ENCODE results near the gene TERT.
"Not testable (repeated sequence)": the region's sequence is repeated elsewhere in the genome, so short reads cannot be mapped to it uniquely, and the experiment has no call there.

Gene TERT

GRCh38 chr5:1294206-1294834 lies 548 bp downstream of the TERT start:
- no peak for DNase-seq (ENCODE audit: low spot score)

- DNase-seq (ENCODE audit: low spot score): no peak
Observed at GRCh38 chr5:1293416-1294205, 1.3 kb downstream of the TERT start.

DNA sequence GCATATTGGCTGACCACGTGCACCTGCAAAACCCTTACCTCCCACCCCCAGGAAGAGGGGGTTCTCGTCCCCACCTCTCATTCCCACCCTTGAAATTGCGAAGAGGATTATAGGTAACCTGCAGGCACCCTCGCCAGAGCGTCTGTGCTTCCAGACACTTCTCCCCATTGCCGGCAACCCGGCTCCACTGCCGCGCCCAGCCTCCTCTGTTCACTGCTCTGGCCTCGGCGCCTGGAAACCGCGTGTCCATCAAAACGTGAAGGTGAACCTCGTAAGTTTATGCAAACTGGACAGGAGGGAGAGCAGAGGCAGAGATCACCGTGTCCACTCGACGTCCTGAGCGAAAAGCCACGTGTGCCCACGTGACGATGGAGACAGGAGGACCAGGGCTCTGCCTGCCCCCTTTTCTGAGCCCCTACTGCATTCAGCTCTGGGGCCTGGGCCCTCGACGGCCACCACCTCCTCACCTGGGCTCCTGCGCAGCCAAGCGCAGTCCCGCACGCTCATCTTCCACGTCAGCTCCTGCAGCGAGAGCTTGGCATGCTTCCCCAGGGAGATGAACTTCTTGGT lies 1.9 kb downstream of the TERT start:
- no peak for DNase-seq (ENCODE audit: low spot score)

DNA sequence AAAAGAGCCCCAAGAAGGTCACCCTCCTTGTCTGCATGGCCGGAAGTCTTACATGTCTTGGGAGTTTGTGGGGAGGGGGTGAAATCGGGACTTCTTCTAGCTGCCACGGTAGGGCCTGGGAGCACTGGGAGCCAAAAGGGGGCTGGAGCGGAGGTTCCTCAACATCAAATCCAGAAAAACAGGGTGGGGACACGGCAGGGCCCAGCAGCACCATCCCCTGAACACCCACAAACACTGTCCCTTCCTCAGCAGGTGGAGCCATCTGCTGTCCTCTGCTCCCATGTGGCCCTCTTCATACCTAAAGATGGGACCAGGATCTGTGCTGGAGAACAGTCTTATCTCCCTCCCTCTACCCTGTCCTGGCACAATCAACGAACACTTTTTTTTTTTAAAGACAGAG lies 2.7 kb downstream of the TERT start:
- no peak for DNase-seq (ENCODE audit: low spot score)

DNA sequence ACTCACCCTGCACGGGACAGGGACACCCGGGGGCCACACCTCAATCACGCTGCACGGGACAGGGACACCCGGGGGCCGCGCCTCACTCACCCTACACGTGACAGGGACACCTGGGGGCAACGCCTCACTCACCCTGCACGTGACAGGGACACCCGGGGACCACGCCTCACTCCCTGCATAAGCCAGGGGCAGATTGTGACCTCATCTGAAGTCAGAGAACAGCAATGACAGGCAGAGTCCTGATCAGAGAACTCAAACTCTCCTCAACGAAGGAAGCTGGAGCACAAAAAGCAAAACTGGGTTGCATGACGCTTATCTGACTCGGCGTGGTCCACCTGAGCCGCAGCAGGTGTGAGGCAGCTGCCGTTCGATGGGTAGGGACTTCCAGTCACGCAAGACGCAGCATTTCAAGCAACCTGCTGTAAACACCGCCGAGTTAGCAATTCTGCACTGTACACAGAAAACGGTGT lies 3.2 kb downstream of the TERT start:
- no peak for DNase-seq (ENCODE audit: low spot score)

DNA sequence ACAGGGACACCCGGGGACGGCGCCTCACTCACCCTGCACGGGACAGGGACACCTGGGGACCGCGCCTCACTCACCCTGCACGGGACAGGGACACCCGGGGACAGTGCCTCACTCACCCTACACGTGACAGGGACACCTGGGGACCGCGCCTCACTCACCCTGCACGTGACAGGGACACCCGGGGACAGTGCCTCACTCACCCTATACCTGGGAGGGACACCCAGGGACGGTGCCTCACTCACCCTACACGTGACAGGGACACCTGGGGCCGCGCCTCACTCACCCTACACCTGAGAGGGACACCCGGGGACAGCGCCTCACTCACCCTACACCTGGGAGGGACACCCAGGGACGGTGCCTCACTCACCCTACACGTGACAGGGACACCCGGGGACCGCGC lies 3.9 kb downstream of the TERT start:
- not testable (repeated sequence) for DNase-seq (ENCODE audit: low spot score)

- DNase-seq (ENCODE audit: low spot score): not testable (repeated sequence)
Observed at GRCh38 chr5:1289559-1289958, 5.3 kb downstream of the TERT start.

DNA sequence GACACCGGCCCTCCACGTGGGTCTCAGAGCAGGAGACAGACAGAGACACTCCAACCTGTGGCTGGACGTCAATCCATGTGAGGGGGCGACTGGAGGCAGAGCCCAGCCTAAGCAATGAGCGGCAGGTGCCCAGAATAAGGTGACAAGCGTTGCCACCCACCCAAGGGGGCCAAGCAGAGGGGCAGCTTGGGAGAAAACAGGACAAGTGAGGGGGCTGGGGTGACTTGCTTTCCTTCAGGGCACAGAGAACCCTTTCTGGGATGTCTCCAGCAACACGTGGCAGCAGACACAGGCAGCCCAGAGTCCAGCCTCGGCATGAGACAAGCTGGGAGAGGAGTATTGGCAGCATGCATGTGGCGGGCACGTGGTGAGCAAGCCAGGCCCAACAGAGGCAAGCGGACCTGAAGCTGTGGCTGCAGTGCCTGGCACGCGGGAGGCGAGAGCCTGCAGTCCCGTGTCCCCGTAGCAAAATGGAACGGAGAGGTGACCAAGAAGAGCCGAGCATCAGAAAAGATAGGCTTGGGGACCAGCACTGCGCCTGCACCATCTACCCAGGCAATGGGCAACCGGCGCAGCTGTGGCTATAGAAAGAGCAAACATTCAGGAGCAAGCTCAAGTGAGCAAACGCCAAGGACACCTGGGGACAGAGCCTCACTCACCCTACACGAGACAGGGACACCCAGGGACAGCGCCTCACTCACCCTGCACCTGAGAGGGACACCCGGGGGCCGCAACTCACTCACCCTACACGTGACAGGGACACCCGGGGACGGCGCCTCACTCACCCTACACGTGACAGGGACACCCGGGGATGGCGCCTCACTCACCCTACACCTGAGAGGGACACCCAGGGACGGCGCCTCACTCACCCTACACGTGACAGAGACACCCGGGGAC lies 6.2 kb downstream of the TERT start:
- DNase-seq (ENCODE audit: low spot score): no peak

DNA sequence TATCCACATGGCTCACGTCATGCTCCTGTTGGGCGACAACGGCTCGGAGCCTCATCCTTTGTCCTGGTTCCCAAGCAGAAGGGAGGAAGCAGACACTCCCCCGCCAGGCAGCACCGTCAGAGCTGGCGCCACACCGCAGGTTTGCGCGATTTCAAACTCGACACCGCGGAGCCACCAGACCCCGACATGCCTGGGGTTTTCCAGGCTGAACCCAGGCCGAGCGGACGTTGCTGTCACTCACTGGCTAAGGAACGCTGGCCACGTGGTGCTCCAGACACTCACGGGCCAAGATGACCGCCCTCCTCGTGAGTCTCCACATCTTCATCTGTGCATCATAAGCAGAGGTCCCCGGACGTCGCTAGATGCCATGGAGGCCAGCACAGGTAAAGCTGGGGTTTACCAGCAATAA lies 9.0 kb downstream of the TERT start:
- DNase-seq (ENCODE audit: low spot score): no peak

DNA sequence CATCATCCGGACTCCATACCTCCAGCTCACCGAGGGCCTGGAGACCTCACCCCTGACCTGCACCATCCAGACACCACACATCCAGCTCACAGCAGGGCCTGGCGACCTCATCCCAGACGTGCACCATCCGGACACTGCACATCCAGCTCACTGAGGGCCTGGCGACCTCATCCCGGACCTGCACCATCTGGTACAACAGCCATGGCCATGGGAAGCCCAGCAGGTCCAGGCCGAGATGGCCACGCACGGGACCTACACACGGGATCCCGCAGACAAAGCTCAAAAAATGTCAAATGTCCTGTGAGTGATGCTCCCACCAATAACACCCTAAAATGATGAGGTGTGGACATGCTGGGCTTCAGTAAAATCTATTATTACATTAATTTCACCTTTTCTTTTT lies 9.7 kb downstream of the TERT start:
- DNase-seq (ENCODE audit: low spot score): no peak

DNA sequence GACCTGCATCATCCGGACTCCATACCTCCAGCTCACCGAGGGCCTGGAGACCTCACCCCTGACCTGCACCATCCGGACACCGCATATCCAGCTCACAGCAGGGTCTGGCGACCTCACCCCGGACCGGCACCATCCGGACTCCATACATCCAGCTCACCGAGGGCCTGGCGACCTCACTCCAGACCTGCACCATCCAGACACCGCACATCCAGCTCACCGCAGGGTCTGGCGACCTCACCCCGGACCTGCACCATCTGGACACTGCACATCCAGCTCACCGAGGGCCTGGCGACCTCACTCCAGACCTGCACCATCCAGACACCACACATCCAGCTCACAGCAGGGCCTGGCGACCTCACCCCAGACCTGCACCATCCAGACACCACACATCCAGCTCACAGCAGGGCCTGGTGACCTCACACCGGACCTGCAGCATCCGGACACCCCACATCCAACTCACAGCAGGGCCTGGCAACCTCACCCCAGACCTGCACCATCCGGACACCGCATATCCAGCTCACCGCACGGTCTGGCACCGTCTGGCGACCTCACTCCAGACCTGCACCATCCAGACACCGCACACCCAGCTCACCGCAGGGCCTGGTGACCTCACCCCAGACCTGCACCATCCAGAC lies 10.4 kb downstream of the TERT start:
- DNase-seq (ENCODE audit: low spot score): not testable (repeated sequence)

- not testable (repeated sequence) for DNase-seq (ENCODE audit: low spot score)
Observed at GRCh38 chr5:1283729-1284041, 11.2 kb downstream of the TERT start.

GRCh38 chr5:1282993-1283728 lies 11.7 kb downstream of the TERT start:
- not testable (repeated sequence) for DNase-seq (ENCODE audit: low spot score)

GRCh38 chr5:1282131-1282992 lies 12.5 kb downstream of the TERT start:
- DNase-seq (ENCODE audit: low spot score): no peak

GRCh38 chr5:1281038-1281882 lies 13.6 kb downstream of the TERT start:
- DNase-seq (ENCODE audit: low spot score): no peak

DNA sequence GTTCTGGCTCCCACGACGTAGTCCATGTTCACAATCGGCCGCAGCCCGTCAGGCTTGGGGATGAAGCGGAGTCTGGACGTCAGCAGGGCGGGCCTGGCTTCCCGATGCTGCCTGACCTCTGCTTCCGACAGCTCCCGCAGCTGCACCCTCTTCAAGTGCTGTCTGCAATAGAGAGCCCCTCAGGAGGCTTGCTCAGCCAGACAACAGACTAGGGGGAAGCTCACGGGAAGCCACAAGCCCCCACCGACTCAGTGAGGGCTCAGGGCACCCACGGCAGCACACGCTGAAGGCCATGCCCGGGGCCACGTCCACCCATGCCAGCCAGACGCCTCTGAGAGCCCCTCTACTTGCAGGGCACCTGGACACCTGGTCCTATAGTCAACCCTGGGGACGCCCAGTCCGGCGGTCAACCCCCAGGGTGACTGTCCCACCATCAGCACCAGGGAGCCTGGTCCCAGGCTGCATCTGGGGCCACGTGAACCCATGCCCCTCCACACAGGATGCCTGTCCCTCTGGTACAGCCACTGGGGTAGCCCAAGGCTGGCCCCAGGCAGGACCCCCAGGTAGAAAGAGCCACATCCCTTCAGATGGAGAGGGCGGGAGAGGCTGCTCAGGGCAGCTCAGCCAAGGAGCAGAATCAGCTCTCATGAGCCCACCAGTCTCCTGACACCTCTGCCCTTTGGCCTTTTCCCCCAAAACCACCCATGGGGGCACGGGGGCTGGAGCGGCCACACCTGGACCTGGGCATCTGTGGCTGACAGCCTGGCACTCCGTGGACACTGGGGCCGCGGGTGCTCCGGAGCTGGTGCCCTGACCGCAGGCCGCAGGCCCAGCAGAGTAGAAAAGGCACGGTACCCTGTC lies 14.5 kb downstream of the TERT start:
- DNase-seq (ENCODE audit: low spot score): no peak

- DNase-seq (ENCODE audit: low spot score): no peak
Observed at GRCh38 chr5:1279443-1280151, 15.3 kb downstream of the TERT start.

Measured in CD4-positive, alpha-beta T cell treated with Interleukin-6 at 100 ng/mL for 8 hours (primary cell).